HG02852 (cell line): ENCODE measurements around the gene GLP2R.
"Not testable (repeated sequence)": the region's sequence is repeated elsewhere in the genome, so short reads cannot be mapped to it uniquely, and the experiment has no call there.

Experiments
- ATAC-seq: cut with Tn5 transposase; IDR thresholded peaks from one replicate; pipeline ENCODE4 v1.9.1; 2021; ENCODE audit warnings: mild to moderate bottlenecking, moderate library complexity; ENCODE audit not compliant: unreplicated experiment

The GLP2R gene, protein sequence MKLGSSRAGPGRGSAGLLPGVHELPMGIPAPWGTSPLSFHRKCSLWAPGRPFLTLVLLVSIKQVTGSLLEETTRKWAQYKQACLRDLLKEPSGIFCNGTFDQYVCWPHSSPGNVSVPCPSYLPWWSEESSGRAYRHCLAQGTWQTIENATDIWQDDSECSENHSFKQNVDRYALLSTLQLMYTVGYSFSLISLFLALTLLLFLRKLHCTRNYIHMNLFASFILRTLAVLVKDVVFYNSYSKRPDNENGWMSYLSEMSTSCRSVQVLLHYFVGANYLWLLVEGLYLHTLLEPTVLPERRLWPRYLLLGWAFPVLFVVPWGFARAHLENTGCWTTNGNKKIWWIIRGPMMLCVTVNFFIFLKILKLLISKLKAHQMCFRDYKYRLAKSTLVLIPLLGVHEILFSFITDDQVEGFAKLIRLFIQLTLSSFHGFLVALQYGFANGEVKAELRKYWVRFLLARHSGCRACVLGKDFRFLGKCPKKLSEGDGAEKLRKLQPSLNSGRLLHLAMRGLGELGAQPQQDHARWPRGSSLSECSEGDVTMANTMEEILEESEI

DNA sequence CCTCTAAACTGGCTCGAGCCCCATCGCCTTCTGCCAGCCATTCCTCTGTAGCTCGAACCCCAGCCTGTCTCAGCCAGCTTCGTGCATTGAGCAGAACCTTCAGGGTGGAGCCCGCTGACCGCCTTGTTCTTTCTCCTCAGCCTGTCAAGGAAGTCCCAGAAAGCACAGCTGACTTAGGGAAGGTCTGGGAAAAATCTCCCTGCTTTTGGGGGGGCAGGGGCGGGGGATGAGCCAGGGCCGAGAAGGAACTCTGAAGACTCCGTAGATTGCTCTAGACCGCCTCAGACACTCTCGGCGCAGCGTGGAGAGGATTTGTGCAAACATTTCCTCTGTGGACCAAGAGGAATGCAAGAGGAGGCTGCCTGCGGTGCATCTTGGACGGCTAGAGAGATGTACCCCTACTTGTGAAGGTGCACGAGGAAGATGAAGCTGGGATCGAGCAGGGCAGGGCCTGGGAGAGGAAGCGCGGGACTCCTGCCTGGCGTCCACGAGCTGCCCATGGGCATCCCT lies at the start of gene GLP2R:
Gene GLP2R (plus strand): TSS at position 284 of the 510 bp plus-strand sequence. CDS start 140 bp downstream, at position 424.
- no peak for ATAC-seq

DNA sequence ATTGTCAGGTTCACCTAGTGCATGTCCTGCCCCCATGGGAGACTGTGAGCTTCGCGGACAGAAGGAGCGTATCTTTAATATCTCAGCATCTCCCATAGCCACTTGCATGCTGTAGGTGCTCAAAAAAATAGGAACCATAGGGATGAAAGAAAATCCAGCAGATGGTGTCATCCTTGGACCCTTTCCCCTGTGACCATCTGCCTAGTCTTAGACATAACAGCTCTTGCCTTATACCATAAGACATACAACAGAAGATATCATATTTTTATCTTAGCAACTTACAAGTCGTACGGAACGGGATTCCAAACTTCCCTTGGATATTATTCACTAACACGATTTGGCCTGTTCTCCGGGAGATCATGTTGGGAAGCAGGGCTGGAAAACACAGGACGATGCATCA lies 48.8 kb upstream of the GLP2R start:
- no peak for ATAC-seq

DNA sequence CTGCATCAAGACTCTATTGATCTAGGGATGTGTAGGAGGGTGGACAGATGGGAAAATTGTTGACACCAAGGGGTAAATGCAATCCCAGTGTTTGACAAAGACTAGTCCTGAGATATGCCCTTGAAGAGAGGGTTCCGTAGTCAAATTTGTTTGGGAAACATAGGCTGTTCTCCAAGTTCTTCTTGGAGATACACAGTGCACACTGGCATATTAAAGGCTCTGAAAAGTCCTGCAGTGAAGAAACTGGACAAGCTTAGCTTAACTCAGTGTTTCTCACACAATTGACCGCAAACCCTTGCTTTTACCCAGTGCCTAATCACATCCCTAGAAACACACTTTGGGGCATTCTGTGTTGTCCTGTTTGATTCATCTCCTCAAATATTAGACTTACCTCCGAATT lies 45.2 kb upstream of the GLP2R start:
- ATAC-seq: no peak

DNA sequence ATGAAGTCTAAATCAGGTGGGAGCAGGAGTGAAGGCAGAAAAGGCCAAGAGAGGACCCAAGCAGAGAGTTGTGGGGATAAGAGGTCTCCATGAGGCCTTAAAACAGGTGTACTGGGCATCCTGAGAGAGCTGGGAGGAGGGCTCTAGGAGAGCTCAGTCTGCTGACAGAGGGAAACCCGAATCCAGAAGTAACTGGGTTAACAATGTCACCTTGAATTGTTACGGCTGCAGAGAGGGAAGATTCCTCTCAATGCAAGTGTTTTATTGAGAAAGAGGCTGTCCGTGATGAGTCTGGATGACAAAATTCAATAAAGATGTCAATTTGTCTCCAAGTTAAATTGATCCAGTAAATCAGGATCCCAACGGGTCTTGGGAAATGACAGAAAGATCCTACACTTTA lies 42.7 kb upstream of the GLP2R start:
- no peak for ATAC-seq

DNA sequence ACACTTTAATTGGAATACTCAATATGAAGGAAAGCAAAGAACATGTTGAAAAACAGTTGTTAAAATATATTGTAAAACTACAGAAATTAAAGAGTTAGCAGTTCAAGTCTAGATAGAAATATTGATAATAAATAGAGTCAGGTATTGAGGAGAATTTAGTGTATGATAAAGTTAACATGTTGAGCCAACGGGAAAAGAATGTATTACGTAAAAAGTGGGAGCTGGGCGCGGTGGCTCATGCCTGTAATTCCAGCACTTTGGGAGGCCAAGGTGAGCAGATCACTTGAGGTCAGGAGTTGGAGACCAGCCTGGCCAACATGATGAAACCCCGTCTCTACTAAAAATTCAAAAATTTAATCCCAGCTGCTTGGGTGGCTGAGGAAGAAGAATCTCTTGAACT lies 42.3 kb upstream of the GLP2R start:
- ATAC-seq: not testable (repeated sequence)

DNA sequence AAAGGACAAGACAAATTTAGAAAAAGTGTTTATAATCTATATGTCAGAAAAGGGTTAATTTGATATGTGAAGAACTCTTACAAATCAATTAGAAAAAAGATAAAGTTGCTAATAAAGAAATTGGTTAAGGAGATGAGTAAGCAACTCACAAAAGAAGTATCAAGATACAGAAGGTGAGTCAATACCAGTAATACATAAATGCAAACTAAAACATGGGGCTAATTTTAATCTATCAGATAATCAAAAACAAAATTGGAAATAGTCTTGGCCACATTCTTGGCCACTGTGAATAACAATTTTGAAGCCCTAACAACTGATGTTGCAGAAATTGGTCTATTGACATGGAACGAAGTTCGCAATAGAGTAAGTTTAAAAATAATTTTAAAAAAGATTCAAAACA lies 41.2 kb upstream of the GLP2R start:
- ATAC-seq: no peak

DNA sequence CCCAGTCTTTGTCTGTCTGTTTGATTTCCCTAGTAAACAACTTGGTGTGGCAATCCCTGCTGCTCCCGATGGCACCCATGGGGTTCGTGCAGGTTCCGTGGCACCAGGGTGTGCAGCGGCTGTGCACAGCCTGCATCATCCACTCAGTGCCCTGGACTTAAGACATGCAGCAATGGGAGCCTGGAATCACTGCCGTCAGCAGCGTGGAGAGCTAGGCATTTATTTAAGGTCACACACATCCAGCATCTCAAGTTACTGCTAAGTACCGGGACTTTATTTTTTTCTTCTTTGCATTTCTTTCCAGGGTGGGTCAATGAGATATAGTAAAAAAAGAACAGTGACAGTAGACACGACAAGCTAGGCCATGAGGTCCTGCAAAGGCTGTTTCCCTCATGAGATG lies 37.1 kb upstream of the GLP2R start:
- no peak for ATAC-seq

DNA sequence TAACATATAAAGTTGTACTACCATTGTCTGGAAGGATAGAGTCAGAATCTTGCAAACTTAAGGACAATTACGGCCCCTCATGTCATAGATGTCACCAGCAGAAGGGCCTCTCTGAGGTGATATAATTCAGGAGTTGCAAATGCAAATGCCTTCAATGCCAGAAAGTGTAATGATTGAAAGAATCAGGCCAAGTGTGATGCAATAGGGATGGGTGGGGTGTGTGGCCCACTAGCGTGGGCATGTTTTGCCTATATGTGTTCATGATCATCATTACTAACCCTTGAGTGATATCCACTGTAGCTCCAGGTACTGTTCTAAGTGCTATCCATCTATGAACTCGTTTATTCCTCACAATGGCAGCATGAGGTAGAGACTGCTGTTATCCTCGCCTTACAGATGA lies 35.4 kb upstream of the GLP2R start:
- ATAC-seq: no peak

DNA sequence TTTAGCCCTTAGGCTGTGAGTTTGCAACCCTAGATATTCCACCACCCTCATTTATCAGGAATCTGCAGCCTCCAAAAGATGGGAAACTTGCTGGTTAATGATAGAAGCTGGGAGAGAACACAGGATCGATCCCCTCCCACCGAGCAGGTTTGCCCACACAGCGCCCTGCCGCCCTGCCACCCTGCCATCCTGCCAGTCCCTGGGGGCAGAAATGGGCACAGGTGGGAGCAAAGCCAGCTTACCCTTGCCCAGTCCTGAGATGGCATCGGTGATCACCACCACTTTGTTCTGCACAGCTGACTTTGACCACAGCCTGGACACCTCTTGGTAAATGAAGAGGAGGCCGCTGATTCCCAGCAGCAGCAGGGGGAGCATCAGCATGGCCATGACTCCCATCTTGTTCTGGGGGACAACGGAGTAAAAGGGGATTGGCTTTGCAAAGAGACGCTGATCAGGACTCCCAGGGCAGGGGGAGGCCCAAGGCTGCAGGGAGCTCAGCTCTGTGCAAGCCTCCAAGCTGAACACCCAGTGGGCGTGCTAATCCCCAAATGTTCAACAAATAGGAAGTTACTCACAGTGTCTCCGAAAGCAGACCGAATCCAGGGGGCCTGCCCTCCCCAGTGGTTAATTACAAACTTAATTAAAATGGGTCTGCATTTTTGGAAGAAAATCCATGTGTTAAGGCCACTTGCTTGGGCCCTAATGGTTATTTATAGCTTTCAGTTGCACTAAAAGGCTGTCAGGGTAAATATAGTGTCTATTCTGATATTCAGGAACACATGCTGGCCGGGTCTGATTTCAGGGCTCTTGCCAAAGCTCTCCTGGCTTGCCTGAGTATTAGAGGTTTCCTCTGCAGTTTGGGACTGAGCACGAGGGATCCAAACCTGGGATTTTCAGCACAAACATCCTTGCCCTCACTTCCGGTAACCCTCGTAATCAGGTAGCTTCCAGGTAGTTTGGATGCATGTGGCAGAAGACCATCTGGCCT lies 34.5 kb upstream of the GLP2R start, which contains the start of gene DHRS7C:
Gene DHRS7C (minus strand): TSS at position 704 of the 988 bp plus-strand sequence. CDS start 308 bp downstream, at position 396.
- ATAC-seq: no peak

DNA sequence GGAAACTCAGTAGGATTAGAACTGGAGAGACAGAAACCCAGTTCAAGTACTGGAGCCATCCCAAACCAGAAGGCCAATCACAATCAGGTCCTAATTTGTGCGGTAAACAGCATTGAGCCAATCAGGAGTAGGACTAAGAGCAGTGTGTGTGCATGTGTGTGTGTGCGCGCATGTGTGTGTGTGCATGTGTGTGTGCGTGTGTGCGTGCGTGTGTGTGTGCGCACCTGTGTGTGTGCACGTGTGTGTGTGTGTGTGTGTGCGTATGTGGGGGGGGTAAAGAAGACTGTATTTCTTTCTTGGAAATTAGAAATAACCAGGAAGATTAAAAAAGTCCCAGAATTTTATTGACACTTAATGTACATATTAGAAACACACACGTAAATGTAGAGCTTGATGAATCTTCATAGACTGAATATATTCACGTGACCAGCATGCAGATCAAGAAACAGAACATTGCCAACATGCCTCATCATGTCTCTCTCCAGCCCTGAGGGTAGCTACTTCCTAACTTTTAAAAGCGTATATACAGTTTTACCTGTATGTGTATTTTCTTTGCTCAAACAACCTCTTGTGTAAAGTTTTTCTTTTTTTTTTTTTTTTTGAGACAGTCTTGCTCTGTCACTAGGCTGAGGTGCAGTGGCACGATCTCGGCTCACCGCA lies 33.4 kb upstream of the GLP2R start:
- no peak for ATAC-seq

DNA sequence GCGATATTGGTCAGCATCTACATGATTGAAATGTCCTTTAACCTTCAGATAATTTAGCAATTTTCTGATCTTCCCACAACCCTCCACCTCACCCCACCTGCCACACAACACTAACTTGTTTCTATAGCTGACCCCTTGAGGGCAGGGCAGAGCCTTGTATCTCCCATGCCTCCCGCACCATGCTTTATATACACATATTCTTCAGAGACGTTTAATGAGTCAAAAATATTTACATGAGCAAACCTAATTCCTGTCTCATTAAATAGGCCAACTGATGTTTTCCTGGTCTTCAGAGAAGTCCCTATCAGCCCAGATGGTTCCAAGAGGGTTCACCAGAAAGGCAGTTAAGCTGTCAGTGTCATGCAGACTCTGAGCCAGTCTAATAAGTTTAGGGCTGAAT lies 27.7 kb upstream of the GLP2R start:
- no peak for ATAC-seq

DNA sequence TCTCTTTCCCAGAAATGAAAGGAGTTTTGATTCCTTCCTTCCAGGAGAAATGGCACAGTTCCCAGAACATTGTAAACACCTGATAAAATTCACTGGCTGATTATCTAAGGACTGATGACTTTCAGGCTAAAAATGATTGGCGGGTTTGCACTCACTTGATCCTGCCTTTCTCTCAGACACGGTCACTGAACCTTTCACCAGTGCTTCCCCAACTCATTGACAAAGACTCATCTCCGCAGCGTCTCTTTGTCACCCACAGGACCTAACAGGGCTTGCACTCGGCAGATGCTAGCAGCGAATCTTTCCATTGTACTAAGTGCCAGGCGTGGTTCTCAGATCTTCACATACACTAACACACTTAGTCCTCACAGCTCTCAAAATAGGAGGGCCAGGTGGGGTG lies 27.0 kb upstream of the GLP2R start:
- no peak for ATAC-seq

DNA sequence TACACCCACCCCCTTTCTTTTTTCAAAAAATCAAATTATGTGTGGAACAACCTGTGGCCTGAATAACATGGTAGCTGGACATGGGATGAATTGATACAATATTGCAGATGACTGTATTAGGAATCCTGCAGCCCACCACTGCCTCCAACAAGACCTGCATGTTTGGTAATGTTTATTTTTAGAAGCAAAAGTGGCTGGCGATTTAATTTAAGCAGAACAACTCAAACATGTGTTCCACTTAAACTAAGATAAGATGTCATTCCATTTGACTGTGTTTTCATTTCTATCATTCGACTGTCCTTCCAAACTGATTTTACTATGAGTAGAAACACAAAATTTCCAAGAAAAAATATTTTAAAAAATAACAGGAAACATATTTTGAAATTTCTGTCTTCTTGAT lies 24.2 kb upstream of the GLP2R start:
- no peak for ATAC-seq

DNA sequence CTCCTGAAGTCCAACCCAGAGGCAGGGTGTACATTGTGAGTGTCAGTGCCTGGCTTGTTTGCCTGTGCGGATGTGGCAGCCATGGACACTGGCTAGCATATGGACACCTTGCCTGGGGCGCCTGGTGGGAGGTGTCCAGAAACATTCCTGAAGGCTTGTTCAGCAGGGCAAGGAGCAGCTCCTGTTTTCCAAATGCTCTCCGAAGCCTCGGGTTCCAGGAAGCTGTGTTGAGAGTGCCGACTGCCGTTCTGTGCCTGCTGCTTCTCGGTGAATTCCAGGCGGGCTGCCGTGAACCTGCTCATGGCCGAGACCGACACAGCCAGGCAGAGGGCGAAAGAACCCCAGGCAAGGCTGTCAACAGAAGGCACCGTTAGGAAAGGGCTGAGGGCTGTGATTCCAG lies 23.4 kb upstream of the GLP2R start:
- ATAC-seq: no peak

DNA sequence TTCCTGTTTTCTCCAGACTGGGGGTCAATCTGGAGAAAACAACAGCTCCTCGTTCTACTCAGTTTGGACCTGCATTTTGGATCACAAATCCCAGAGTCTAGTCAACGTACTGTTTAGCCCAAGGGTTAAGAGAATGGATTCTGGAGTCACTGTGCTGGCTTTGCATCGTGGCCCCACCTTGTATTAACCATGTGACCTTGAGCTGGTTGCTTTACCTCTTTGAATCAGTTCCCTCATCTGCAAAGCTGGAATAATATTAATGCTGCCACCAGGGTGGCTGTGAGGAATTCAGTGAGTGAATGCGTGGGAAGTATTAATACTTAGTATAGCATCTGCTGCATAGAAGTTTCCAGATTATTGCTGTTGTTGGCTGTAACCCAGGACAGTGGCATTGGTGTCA lies 23.0 kb upstream of the GLP2R start:
- no peak for ATAC-seq

DNA sequence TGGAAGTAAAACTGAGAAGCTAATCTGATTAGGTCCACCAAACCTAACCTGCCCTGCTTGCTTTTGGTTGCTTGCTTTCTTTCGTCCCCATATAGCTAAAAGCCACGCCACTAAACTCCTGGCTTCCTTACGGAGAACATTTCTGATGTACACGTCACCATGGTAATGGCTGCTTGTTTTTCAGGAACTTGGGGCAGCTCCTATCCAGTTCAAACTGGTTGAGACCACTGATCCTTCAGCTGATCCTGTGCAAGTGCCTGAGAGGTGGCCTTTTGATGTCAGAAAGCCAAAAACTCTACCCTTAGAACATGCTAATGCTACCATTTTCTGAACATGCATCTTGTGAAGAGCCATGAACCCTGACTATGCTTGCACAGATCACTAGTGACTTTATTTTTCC lies 20.0 kb upstream of the GLP2R start:
- ATAC-seq: no peak

DNA sequence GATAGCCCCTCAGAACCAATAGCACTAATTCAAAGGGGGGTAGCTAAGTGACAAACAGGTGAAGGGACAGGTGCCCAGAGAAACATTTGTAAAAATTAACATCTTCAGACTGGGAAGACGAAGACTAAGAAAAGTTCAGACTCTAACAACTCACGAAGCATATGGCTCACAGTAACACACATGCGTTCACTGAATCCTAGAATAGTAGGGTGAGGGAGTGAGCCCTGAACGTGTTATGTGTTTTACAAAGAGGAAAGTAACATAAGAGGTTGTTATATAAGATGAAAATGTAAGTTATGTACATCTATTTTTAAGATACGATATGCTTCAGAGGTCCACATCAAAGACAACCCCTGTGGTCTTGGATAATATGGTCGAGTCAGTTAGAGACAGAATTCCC lies 19.0 kb upstream of the GLP2R start:
- no peak for ATAC-seq

DNA sequence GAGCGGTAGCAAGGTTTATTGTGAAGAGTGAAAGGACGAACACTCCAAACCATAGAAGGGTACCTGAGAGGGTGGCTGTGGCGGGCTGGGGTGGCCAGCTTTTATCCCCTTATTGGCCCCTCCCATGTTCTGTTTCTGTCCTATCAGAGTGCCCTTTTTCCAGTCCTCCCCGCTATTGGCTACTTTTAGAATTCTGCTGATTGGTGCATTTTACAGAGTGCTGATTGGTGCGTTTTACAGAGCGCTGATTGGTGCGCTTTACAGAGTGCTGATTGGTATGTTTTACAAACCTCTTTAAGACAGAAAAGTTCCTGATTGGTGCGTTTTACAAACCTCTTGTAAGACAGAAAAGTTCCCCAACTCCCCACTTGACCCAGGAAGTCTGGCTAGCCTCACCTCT lies 16.3 kb upstream of the GLP2R start:
- no peak for ATAC-seq

DNA sequence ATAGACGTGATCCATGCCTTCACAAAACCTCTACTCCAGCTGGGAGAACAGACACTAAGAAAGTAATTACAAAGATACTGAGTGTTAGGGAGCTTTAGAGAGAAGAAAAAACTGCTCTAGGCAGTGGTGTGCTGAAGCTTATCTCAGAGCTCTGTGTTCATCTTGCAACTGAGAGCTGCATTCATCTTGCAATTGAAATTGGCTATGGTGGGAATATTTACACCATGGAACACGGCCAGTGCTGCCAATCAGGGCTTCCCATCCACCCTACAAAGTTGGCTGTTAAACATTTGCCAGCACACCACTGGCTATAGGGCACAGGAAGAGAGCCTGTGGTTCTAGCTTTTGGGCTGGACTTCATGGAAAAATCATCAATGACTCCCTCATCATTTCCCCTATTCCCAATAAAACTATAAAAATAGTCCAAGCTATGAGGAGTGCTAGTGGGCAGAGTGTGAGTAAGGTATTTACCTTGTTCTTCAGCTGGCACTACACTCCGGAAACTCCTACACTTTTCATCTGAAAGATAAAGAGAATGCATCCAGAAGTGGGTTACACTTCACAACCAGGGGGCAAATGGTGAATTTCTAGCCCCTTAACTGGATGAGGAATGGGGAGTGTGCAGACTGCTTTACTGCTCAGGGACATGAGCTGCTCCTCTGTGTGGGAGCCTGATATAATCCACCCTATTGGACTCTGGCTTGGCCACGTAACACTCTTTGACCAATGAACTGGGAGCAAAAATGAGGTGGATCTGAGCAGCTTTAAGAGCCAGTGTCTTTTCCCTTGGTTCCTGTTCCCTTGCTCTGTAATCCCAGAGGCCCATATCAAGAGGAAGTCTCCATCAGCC lies 15.4 kb upstream of the GLP2R start:
- no peak for ATAC-seq

DNA sequence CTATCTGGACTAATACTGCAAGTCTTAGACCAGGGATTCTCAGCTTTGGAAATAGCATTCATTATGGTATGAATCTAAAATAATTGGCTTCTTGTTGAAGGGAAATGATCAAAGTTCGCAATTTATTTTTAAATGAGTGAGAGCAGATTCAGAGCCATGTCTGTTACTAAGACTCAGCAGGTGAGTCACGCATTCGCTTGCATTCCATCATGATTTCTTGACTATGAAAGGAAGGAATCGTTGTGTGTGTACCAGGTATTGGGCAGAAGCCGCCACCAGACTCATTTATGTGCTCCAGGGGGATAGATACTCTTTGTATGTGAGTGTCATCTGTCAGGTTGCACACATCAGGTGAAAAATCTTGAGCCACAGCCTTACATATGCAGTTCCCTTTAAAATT lies 14.6 kb upstream of the GLP2R start:
- ATAC-seq: no peak
